Measurements from ENCODE around the gene RIPPLY2.

GRCh38 chr6:83860359-83860755 lies 7.2 kb downstream of the RIPPLY2 start:
- no peak for TF ChIP-seq POLR2A (IDR thresholded peaks at IDR 0.05)
- TF ChIP-seq CTCF (IDR thresholded peaks at IDR 0.05): no peak
